ENCODE results near the gene TRIP6. TPM values are rescaled to one million over a fixed set of nuclear protein-coding genes. Genes with fewer than 3 reads are reported as not detected.

The TRIP6 gene
- total RNA-seq, 1 donor from 2014 or later, result 52.1 TPM

GRCh38 chr7:100860702-100861615, 6.2 kb upstream of the TRIP6 start:
- Histone ChIP-seq H3K27me3 (no peaks in the 10 kb centered on the region), H3K4me3 (no peak overlapping the region), H3K36me3 (peaks cover 0 to 20% of the 10 kb centered on the region in 2 donors), H3K9me3 (no peaks in the 10 kb centered on the region), H3K4me1 (peaks cover 10% of the 10 kb centered on the region), H3K27ac (no peak overlapping the region)
- DNase-seq (ENCODE audit: extremely low spot score in 2 of 2), result no peak
- no peak for TF ChIP-seq POLR2AphosphoS5 (IDR thresholded peaks at IDR 0.05; ENCODE audit: insufficient read depth in 1 of 2, low read depth in 1 of 2)
- TF ChIP-seq CTCF (IDR thresholded peaks at IDR 0.05), result no peak
- TF ChIP-seq POLR2A (IDR thresholded peaks at IDR 0.05), result no peak
- intact Hi-C loops (cut with DNase I), result loop anchor here (10.0 kb wide), 1 partner anchor 316 kb away; no protein-coding TSS in a partner anchor

GRCh38 chr7:100861616-100861985, 5.6 kb upstream of the TRIP6 start:
- H3K27me3 ChIP-seq, result no peaks in the 10 kb centered on the region
- peaks cover 16% of the 10 kb centered on the region for H3K4me1 ChIP-seq
- H3K9me3 ChIP-seq, result no peaks in the 10 kb centered on the region
- H3K36me3 ChIP-seq, result peaks cover 0 to 20% of the 10 kb centered on the region in 2 donors
- no peak for TF ChIP-seq POLR2A (IDR thresholded peaks at IDR 0.05)
- TF ChIP-seq POLR2AphosphoS5 (IDR thresholded peaks at IDR 0.05; ENCODE audit: insufficient read depth in 1 of 2, low read depth in 1 of 2), result no peak
- no peak for TF ChIP-seq CTCF (IDR thresholded peaks at IDR 0.05)
- intact Hi-C loops (cut with DNase I), result loop anchor here (10.0 kb wide), 1 partner anchor 317 kb away; no protein-coding TSS in a partner anchor
- no peak for DNase-seq (ENCODE audit: extremely low spot score in 2 of 2)
- no peak overlapping the region for H3K27ac ChIP-seq
- no peak overlapping the region for H3K4me3 ChIP-seq

GRCh38 chr7:100863406-100863950, 3.7 kb upstream of the TRIP6 start:
- Histone ChIP-seq H3K27me3 (no peaks in the 10 kb centered on the region), H3K4me3 (no peak overlapping the region), H3K4me1 (peaks cover 30% of the 10 kb centered on the region), H3K27ac (no peak overlapping the region), H3K9me3 (no peaks in the 10 kb centered on the region), H3K36me3 (peaks cover 0 to 20% of the 10 kb centered on the region in 2 donors)
- intact Hi-C loops (cut with DNase I), result loop anchor here (10.0 kb wide), 1 partner anchor 319 kb away; no protein-coding TSS in a partner anchor
- no peak for DNase-seq (ENCODE audit: extremely low spot score in 2 of 2)
- TF ChIP-seq POLR2AphosphoS5 (IDR thresholded peaks at IDR 0.05; ENCODE audit: insufficient read depth in 1 of 2, low read depth in 1 of 2) (no peak), CTCF (IDR thresholded peaks at IDR 0.05) (no peak), POLR2A (IDR thresholded peaks at IDR 0.05) (no peak)

GRCh38 chr7:100864263-100864845, 2.8 kb upstream of the TRIP6 start:
- H3K4me1 ChIP-seq, result peaks cover 39% of the 10 kb centered on the region
- no peaks in the 10 kb centered on the region for H3K9me3 ChIP-seq
- no peak overlapping the region for H3K4me3 ChIP-seq
- H3K27ac ChIP-seq, result no peak overlapping the region
- intact Hi-C loops (cut with DNase I), result loop anchor here (10.0 kb wide), 1 partner anchor 320 kb away; no protein-coding TSS in a partner anchor
- no peak for DNase-seq (ENCODE audit: extremely low spot score in 2 of 2)
- TF ChIP-seq CTCF (IDR thresholded peaks at IDR 0.05), result no peak
- TF ChIP-seq POLR2AphosphoS5 (IDR thresholded peaks at IDR 0.05; ENCODE audit: insufficient read depth in 1 of 2, low read depth in 1 of 2), result no peak
- TF ChIP-seq POLR2A (IDR thresholded peaks at IDR 0.05), result no peak
- peaks cover 0 to 20% of the 10 kb centered on the region in 2 donors for H3K36me3 ChIP-seq
- no peaks in the 10 kb centered on the region for H3K27me3 ChIP-seq

Measured in vagina (tissue), 2 donors.